Measurements from ENCODE around the gene XRCC5.
"Not testable (repeated sequence)": the region's sequence is repeated elsewhere in the genome, so short reads cannot be mapped to it uniquely, and the experiment has no call there.

Gene XRCC5

DNA sequence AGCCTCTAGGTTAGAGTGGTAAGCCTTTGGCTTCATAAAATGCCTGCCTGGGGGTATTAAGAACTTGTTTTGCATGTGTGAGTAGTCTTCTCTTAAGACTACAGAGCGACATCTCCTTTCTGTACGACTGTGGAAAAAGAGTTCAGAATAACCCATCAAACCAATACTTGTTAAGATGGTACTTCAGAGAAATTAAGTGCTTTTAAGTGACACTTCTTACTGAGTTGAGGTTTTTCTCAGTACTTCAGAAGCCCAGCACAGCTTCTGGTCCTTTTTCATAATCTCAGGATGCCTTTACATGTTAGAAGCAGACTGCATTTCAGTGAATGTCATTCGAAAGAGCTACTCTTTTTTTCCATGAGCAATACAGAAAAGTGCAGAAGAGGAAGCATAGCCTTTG, 10.8 kb downstream of the XRCC5 start:
- no peak for DNase-seq

DNA sequence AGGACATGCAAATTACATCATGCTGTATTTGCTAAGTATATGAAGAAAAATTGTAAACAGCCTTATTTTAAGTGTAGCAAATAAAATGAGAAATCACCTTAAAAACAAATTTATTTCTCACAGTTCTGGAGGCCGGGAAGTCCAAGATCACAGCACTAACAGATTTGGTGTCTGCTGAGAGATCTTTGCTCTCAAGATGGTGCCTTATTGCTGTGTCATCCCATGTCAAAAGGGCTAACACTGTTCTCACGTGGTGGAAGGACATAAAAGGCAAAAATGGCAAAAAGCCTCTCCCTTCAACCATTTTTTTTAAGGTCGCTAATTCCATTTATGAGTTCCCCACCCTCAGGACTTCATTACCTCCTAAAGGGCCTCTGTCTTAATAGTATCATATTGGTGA, 12.1 kb downstream of the XRCC5 start:
- DNase-seq = no peak

DNA sequence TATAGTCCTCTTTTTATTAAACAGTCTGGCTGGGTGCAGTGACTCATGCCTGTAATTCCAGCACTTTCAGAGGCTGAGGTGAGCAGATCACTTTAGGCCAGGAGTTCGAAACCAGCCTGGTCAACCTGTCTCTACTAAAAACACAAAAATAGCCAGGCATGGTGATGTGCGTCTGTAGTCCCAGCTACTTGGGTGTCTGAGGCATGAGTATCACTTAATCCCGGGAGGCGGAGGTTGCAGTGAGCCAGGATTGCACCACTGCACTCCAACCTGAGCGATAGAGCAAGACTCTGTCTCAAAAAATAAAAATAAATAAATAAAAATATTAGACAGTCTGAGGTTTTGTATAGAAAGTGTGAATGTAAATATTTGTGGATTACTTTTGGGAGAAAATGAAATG, 17.8 kb downstream of the XRCC5 start:
- no peak for DNase-seq

DNA sequence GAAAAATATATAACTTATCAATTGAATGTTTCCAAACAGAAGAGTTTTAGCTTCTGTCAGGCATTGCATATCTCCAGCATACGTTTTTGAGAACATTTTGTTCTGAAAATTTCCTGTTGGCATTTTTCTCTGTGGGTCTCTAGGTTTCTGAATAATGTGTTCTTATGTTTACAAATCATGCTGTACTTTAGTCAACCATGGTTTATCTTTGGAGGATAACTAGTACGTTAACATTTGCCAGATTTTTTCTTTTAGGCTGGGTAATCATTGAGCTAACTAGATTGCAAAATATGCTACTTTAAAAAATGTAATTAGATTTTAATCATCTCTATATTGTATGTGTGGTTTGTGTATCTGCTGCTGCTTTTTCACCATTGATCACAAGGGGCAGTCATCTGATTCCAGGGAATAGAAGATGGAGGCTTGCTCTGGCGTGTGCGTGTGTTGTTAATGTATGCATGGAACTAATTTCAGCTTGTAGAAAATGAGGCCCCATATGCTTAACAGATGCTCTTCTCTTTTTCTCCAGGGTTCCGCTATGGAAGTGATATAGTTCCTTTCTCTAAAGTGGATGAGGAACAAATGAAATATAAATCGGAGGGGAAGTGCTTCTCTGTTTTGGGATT, 21.3 kb downstream of the XRCC5 start:
- DNase-seq = no peak

DNA sequence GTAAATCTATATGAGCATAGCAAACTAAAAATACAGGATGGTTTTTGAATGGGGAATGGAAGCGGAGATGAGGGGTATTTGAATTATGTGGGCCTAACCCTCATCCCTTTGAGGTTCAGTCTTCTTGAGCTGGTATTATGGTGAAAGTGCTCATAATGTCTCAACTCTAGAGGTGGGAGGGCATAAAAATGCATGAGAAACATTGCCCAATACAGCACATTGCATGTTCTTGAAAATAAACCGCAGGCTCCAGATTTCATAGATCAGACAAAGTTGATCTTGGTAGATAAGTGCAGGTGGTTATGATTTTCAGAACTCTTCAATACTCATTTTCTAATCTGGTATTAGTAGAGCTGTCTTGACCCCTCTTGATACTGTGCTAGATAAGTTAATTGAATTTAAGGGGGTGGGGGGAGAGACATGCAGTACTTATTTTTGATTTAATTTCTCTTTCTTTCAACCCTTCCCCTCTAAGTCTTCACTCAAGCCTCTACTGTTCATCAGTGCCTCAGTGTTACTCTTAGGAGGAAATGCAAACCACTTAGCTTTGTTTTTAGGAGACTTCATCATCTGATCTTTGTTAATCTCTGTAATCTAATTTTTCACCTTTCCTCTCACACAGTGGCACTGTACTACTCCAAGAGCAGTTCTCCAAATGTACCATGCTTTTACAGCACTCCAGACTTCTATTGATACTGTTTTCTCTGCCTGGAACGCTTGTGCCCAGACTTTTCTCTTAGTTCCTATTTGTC, 22.2 kb downstream of the XRCC5 start:
- no peak for DNase-seq

DNA sequence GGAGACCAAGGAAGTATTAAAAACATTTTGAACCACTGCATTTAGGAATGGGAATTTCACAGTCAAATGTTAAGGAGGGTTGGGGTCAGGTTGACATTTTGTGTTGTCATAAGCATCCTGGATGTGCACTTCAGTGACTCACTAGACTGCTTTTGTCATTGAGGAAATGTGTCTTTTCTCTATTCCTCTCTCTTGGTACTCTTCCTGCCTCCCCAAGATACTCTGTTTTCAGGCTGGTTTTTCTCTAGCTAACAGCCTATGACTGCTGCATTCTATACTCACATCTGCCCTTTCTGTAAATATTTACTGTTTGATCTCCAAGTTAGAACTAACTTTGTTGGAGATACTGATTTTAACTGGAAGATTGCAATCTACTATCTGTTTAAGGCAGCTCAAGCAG, 23.4 kb downstream of the XRCC5 start:
- DNase-seq = no peak

DNA sequence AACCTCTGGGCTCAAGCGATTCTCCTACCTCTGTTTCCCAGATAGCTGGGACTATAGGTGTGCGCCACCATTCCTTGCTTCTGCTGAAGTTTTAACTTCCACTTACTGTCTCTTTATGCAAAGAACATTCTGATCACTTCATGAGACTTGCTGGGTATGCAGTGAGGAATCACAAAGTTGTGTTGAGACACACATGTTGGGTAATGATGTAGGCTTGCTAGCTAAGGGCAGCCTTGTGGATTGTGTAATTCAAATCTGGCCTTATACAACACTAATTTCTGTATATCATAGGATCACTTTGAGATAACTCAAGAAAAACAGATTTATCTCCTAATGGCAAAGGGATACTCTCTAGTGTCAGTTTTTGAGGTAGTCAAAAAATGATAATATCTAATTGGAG, 24.2 kb downstream of the XRCC5 start:
- DNase-seq = no peak

DNA sequence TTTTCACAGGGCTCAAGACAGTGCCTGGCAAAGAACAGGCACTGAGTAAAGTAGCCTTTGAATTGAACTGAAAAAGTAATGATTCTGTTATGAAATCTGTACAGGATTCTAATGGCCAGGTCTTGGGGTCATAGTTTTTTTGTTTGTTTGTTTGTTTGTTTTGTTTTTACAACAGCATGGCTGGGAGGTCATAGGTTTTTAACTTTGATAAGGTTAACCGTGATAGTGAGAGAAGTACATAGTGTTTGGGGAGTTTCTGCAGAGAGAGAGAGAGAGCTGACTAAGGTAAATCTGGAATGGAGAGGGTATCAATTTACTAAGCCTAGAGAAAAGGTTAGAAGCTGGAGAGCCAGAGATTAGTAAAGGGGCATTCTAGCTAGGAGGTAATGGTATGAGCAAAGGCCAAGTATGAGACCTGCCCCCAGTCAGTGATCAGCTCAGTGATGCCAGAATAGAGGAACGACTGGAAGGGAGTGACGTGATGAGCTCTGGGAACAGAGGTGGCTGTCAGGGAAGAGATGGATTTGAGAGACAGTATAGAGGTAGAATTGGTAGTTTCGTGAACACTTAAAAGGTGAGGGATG, 25.9 kb downstream of the XRCC5 start:
- no peak for DNase-seq

DNA sequence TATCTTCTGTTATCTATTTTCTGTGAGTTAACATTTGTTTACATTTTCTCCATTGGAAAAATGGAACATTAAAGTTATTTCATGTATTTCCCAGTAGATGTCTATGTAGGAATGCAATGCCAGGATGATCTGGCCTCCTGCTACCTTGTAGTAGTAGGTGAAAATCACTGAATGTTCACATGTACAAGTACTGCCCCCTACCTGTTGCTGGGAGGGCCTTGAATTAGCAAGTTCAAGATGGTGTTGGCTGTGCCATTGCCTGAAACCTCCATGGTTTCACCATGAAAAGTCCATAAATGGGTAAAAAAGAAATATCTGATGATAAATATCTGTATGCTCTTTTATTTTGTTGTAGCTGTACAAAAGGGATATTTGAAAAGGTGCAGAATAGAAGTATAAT, 30.7 kb downstream of the XRCC5 start:
- DNase-seq = no peak

DNA sequence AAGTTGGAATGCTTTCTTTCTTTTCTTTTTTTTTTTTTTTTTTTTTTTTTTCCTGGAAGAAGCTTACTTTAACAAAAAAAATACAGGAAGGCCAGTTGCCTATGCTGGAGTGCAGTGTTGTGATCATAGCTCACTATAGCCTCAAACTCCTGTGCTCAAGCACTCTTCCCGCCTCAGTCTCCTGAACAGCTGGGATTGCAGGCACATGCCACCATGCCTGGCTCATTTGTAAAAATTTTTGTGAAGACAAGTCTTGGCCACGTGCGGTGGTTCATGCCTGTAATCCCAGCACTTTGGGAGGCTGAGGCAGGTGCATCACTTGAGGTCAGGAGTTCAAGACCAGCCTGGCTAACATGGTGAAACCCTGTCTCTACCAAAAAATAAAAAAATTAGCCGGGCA, 32.4 kb downstream of the XRCC5 start:
- DNase-seq = not testable (repeated sequence)

DNA sequence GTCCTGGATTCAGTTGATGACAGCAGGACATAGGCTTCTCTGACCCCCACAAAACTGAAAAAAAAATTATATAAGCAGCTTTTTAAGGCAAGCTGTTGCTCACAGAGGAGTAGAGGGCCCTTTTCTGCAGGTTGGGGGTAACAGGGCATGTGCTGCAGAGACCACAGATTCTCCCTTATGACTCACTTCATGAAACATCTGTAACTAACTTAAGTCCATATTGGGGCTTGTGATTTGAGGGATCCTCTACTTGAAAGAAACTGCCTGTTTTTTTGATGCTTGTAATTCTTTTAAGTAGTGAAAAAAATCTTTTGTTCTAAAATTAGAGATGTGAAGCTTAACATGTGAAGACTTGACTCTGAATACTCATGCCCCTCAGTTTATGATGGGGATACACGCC, 33.4 kb downstream of the XRCC5 start:
- no peak for DNase-seq

DNA sequence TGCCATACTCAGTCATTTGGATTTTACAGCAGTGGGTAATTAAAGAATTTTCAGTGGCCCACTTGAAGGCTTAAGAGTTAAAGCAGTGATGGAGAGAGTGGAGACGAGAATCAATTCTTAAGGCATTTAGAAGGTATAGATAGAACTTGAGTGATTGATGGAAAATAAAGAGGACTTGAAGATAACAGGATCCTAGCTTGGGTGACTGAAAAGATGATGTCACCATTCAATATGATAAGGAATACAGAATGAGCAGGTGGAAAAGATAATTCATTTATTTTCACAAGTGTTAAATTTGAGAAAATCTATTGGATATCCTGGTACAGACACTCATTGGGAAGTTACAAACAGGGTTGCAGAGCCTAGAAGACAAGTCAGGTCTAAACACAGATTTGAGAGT, 35.2 kb downstream of the XRCC5 start:
- no peak for DNase-seq

DNA sequence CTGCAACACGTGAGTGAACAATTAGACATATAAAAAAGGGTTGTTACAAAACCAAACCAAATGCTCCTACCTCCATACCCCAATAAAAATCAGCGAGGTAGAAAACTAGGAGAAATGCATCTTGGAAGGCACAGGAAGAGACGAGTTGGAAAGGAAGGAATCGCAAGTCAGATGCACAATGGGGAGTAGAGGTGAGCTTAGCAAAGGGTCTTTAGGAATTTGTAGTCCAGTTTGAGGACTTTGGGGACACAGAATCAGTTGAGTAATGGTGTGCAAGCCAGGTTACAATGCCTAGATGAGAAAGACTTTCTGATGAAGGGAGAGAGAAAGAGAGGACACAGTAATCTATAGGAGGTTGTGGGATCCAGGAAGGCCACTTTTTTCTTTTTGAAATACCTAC, 35.7 kb downstream of the XRCC5 start:
- DNase-seq = no peak

DNA sequence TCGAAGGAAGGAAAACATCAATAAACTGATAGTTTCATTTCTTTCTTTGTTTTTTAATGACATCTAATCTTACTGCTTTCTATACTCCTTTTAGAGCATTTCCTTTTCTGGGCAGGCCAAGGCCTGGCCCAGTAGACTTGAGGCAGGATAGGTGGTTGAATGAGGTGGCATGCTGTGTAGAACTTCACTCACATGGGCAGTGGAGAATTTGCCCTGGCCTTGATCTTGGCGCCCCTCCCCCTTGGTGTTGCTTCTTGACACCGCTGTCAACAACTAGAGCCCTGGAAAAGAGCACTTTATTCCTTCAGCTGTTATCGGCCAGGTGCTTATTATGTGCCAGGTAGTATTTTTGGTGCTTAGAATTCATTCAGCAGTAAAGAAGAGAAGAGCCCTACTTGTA, 37.4 kb downstream of the XRCC5 start:
- DNase-seq = no peak

DNA sequence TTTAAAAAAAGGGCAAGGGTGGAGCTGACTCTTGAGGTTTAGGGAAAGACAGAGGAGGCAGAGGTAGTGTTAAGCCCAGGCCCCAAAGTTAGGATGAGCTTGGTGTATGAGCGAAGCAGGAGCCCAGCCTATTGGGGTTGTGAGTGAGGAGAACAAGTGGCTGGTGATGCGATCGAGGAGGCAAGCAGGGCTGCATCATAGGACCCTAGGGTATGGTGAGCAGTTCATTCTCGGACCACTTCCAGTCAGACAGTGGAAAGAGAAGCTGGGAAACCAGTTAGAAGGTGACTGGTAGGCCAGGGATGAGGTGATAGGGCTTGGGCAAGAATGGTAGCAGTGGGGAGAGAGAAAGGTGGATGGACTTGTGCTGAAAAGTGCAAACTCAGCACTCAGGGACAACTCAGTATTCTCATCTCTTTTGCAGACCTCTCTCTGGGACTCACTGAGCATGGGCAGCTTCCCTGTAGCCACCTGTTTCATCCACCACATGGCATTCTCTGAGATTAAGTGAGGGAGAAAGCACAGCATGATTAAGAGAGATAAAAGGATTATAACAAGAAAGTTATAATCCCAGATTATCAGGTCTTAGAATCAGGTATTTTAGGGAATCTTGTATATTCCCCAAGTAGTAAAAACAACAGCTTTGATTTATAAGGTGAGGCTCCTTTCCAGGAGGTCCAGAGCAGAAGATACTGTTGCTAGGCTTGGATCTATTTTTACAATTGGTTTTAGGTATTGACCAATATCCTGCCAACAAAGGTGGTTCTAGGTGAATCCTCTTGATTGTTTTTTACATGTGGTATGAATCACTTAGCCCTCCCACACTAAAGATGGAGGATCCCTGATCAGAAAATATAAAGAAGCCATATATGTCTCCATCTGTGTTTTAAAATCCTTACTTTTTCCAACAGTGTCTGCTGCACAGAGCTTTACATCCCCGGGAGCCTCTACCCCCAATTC, 38.3 kb downstream of the XRCC5 start:
- DNase-seq = no peak

DNA sequence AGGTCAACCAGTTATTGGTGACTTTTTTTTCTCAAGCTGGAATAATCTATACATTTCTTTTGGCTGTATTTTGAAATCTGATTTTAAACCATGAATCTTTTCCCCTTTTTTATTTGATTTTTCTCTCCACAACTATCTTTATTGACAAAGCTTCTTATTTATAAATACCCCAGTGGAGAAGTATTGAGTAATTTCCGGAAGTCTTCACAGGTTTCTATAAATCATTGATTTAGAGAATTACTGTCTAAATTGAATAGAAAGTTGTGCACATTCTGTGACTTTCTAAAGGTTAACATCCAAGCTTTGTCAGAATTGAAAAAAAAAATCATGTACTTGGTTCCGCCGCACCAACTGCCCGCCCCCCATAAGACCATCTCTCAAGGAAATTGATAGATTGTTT, 39.8 kb downstream of the XRCC5 start:
- no peak for DNase-seq

DNA sequence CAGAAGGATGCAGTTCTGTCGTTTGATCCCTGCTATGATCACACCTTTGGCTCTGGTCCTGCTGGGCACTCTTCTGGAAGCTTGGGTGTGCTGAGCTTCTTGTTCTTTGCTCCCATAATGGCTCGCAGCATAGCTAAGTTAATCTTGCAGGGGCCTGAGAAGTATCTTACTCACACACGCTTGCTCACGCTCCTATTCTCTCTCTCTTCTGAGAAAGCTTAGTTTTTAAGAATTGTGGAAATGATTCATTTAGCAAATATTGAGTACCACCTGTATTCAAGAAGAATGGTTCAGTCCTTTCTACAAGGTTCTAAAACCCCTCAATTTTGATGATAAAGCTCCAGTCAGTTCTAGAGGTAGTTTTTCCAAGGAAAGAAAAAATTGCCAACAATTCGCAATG, 40.6 kb downstream of the XRCC5 start:
- no peak for DNase-seq

DNA sequence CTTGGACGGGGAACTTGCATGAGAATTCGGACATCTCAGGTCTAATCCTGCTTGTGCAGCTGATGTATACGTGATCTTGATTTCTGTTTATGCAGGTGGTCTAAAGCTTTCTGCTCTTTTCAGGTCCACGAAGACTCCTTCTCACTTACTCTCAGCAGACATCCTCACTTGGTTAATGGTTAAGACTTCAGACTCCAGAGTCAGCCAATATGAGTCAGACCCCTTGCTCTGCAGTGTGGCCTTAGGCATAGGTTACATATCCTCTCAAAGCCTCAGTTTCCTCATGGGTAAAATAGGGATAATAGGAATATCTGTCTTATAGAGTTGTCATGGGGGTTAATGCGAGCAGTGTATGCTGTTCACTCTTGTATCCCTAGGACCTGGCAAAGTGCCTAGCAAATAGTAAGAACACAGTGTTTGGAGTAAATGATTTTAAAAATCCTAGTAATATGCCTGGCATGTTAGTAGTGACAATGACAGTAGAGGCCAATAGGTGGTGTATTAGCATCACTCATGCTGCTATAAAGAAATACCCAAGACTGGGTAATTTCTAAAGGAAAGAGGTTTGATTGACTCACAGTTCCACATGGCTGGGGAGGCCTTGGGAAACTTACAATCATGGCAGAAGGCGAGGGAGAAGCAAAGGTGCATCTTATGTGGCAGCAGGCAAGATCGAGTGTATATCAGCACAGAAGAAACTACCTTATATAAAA, 42.3 kb downstream of the XRCC5 start:
- DNase-seq = no peak

DNA sequence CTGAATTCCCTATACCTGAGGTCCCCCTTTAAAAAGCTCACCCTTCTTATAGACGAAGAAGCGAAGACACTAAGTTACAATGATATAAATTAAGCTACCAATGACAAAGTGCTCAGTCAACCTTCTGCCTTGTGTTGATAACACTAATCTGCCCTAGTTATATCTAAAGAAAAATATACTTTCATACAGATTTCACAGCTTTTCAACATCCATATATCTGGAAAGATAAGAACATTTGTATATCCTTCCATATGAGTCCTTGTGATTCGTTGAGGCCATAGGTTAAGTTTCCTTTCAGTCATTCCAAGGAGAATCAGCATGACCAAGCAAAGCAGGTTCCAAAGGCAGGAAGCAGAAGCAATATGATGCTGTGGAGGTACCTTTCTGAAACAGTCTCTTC, 46.8 kb downstream of the XRCC5 start:
- no peak for DNase-seq

DNA sequence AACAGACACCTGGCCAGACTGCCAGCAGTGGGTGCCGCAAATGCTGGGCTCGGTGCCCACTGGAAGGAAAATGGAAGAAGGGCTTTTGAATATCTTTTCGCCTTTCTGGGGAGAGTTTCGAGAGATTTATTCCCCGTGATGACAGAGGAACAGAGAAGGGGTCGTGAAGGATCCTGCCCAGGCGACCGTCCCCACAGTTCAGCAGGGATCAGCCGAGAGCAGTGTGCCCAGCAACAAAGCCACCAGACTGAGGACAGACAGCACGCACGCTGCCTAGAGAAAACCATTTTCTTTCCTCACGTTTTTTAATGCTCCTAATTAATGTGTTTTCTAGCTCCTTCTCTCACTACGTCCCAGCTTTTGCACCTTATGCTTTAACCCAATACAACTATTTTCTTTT, 47.7 kb downstream of the XRCC5 start:
- no peak for DNase-seq

DNA sequence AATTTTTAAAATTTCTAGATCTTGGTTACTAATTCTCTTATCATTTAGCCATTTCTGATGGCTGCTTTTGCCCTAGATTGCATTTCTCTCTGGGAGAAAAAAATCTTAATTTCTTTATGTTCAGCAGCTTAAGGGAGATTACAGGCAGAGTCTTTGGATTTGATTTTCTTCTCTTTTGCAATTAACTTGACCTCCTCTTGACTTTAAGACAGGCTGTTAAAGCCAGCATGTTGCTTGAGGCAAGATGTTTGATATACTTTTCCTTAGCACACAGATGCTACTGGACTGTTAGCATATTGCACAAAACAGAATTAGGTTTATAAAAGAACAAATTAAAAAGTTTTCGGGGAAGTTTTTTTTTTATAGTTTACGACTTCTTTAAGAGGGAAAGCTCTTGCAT, 50.0 kb downstream of the XRCC5 start:
- no peak for DNase-seq

DNA sequence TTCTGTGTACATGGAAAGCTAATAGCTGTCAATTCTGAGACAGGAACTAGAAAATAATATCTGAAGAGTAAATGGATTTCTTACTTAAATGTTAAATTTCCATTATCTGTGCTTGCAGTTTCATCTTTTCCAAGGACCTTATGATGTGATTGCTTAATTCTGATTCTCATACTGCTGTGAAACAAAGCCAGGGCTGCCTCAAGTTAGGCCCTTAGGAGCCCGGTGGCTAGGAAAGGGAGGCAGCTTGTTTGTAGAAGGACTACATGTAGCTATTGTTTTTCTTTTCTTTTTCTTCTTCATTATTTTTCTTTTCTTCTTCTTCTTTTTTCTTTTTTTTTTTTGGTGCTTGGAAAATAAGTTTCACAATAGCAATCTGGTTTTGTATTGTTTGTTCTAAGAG, 50.5 kb downstream of the XRCC5 start:
- DNase-seq = no peak

DNA sequence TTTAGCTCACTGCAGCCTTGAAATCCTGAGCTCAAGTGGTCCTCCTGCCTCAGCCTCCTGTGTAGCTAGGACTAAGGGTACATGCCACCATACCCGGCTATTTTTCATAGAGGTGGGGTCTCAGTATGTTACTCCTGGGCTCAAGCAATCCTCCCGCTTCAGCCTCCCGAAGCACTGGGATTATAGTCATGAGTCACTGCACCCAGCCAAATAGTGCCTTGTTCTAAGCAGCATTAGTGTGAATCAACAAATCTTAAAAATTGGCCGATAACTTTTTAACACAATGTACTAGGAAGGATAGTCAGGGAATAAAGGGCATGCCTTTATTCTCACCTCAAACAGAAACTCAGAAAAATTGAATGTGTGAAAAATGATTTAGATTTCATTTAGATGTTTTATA, 51.6 kb downstream of the XRCC5 start:
- DNase-seq = no peak

All from activated effector memory CD4-positive, alpha-beta T cell treated with Interleukin-2 at 50 U/mL for 16 hours (primary cell).